Loucy (cell line): ENCODE results near the gene GAB2.

ENCODE experiments used
- EZH2phosphoT487 ChIP-seq: fragments of 200-600 bp; IDR thresholded peaks from 2 replicates; pipeline ENCODE4 v1.6.1; 2018; ENCODE audit warnings: antibody characterized with exemption, mild to moderate bottlenecking, moderate library complexity, borderline replicate concordance
- TF ChIP-seq, protein P1 (sequence below): fragments of 200-600 bp; sonication (generic); conservative IDR thresholded peaks from 2 replicates; pipeline ENCODE4 v1.5.1; 2014; ENCODE audit warnings: mild to moderate bottlenecking, antibody characterized with exemption, low read length

DNA sequence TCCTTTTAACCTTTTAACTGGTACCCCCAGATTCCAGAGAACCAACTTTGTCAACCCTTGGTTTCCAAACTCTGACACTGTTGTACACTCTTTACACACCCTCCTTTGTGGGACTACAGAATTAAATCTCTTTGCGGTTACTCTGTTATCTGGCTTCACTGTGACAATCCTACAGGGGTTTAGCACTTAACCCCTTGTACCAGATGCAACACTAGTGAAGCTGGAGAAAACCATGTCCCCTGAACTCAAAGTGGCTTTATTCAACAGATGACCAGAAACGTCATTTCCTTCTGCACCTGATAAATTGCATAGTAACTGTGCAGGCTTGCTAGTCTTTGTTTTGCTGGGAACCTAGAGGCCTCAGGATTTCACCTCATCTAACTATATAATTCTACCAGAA lies 5.6 kb upstream of the GAB2 start:
- TF ChIP-seq, protein P1, sequence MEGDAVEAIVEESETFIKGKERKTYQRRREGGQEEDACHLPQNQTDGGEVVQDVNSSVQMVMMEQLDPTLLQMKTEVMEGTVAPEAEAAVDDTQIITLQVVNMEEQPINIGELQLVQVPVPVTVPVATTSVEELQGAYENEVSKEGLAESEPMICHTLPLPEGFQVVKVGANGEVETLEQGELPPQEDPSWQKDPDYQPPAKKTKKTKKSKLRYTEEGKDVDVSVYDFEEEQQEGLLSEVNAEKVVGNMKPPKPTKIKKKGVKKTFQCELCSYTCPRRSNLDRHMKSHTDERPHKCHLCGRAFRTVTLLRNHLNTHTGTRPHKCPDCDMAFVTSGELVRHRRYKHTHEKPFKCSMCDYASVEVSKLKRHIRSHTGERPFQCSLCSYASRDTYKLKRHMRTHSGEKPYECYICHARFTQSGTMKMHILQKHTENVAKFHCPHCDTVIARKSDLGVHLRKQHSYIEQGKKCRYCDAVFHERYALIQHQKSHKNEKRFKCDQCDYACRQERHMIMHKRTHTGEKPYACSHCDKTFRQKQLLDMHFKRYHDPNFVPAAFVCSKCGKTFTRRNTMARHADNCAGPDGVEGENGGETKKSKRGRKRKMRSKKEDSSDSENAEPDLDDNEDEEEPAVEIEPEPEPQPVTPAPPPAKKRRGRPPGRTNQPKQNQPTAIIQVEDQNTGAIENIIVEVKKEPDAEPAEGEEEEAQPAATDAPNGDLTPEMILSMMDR: no peak
- no peak for TF ChIP-seq EZH2phosphoT487
